Mucosa of stomach (tissue), 1 donor: ENCODE data around the gene POLK.
"Not testable (repeated sequence)": the region's sequence is repeated elsewhere in the genome, so short reads cannot be mapped to it uniquely, and the experiment has no call there.

Source experiments
- H3K27me3 ChIP-seq: one replicate; pipeline ENCODE4 v1.7.0; 2013; ENCODE audit warnings: mild to moderate bottlenecking, low read length; ENCODE audit not compliant: control insufficient read depth, insufficient read depth
- H3K36me3 ChIP-seq: one replicate; pipeline ENCODE4 v1.7.0; 2013; ENCODE audit warnings: low read length; ENCODE audit not compliant: control insufficient read depth, insufficient read depth
- H3K4me1 ChIP-seq: one replicate; pipeline ENCODE4 v1.7.0; 2013; ENCODE audit warnings: mild to moderate bottlenecking, low read length; ENCODE audit not compliant: control insufficient read depth, insufficient read depth
- H3K4me3 ChIP-seq: one replicate; pipeline ENCODE4 v1.7.0; 2013; ENCODE audit warnings: low read length
- H3K9ac ChIP-seq: one replicate; pipeline ENCODE4 v1.7.0; 2013; ENCODE audit warnings: mild to moderate bottlenecking, low read length, moderate library complexity
- H3K9me3 ChIP-seq: one replicate; pipeline ENCODE4 v1.7.0; 2013; ENCODE audit warnings: mild to moderate bottlenecking, low read length, moderate library complexity; ENCODE audit not compliant: control insufficient read depth
- donor health status: Pancreatic carcinoma.

The POLK gene

DNA sequence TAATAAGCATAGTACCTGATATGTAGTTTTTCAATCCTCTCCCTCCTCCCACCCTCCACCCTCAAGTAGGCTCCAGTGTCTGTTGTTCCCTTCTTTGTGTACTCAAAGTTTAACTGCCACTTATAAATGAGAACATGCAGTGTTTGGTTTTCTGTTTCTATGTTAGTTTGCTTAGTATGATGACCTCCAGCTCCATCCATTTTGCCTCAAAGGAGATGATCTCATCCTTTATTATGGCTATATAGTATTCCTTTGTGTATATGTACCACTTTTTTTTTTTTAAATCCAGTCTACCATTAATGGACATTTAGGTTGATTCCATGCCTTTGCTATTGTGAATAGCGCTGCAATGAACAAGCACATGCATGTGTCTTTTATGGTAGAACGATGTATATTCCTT is 20.5 kb downstream of the POLK start:
- Histone ChIP-seq H3K9me3 (no peaks in the 10 kb centered on the region), H3K9ac (no peak overlapping the region), H3K27me3 (no peaks in the 10 kb centered on the region), H3K4me1 (no peaks in the 10 kb centered on the region), H3K4me3 (no peak overlapping the region), H3K36me3 (no peaks in the 10 kb centered on the region)

DNA sequence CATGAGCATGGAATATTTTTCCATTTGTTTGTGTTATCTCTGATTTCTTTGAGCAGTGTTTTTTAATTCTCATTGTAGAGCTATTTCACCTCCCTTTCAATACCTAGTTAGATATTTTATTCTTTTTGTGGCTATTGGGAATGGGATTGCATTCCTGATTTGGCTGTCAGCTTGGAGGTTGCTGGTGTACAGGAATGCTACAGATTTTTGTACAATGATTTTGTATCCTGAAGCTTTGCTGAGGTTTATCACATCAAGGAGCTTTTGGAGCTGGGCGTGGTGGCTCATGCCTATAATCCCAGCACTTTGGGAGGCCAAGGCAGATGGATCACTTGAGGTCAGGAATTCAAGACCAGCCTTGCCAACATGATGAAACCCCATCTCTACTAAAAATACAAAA is 22.0 kb downstream of the POLK start:
- H3K9me3 ChIP-seq, H3K4me1 ChIP-seq, H3K36me3 ChIP-seq, H3K4me3 ChIP-seq, H3K27me3 ChIP-seq, H3K9ac ChIP-seq: not testable (repeated sequence)

DNA sequence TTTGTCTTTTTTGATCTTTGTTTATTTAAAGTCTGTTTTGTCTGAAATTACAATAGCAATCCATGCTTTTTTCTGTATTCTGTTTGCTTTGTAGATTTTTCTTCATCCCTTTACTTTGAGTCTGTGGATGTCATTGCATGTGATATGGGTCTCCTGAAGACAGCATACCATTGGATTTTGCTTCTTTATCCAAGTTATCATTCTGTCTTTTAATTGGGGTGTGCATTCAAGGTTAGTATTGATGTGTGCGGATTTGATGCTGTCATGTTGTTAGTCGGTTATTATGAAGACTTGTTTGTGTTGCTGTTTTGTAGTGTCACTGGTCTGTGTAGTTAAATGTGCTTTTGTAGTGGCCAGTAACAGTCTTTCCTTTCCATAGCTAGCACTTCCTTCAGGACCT is 23.0 kb downstream of the POLK start:
- Histone ChIP-seq H3K4me3 (no peak overlapping the region), H3K36me3 (no peaks in the 10 kb centered on the region), H3K9ac (no peak overlapping the region), H3K9me3 (no peaks in the 10 kb centered on the region), H3K27me3 (no peaks in the 10 kb centered on the region), H3K4me1 (no peaks in the 10 kb centered on the region)

DNA sequence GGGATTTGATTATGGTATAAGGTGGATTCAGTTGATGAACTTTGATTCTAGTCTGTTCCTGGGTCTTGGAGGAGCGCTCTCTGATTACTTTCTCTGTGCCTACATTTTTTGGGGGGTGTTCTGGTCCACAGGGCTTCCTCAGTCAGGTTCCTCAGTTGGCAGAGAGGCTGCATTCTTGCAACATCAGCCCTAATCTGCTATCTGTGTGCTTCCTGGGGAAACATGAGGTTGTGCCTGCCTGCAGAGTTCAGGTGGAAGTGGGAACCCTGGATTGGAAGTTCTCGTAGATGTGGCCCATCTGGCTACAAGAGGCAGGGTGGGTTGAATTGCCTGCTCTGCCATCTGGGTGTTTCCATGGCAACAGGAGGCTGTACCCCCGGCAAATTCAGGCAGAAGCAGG is 24.5 kb downstream of the POLK start:
- Histone ChIP-seq H3K4me1 (no peaks in the 10 kb centered on the region), H3K9me3 (no peaks in the 10 kb centered on the region), H3K27me3 (no peaks in the 10 kb centered on the region), H3K4me3 (no peak overlapping the region), H3K9ac (no peak overlapping the region), H3K36me3 (no peaks in the 10 kb centered on the region)

DNA sequence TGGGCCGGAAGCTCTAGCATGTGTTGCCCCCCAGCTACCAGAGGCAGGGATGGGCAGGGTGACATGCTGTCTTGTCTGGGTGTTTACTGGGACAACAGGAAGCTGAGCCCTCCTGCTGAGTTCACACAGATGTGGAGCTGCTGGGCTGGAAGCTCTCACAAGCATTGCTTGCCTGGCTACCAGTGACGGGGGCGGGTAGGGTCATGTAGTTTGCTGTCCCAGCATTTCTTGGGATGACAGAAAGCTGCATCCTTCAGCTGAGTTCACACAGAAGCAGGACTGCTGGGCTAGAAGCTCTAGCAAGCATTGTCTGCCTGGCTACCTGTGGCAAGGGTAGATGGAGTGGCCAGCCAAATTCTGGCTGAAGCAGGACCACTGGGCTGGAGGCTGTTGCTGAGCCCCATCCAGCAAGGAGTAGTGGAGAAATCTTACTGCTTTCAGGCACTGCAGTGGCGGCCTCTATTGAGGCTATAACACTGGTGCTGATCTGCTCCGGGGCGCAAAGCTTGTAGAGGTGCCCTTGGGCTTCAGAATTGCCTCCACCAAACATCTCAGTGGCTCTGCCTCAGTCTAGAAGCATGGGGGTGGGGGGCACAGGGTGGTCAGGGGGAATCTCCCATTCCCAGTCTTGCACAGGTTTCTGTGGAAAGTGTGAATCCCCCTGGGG is 25.1 kb downstream of the POLK start:
- Histone ChIP-seq H3K9me3 (no peaks in the 10 kb centered on the region), H3K36me3 (no peaks in the 10 kb centered on the region), H3K9ac (no peak overlapping the region), H3K4me3 (no peak overlapping the region), H3K27me3 (no peaks in the 10 kb centered on the region), H3K4me1 (no peaks in the 10 kb centered on the region)

DNA sequence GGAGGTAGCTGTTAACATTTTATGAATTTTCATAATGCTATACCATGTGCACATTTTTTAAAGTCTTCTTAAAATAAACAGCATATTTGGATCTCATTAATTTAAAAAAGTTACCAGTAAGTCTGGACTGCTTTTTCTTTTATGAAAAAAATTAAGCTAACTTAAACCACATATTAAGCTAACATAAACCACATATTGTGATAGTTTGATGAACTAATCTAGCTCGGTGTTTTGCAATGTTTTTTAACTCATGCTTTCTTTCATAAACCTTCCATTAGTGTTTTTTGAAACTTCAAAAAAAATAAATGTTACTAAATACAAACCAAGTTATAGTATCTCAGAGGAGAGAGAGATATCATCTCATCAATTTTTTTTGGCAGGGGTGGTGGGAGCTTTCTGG is 26.5 kb downstream of the POLK start:
- Histone ChIP-seq H3K4me3 (no peak overlapping the region), H3K4me1 (no peaks in the 10 kb centered on the region), H3K9ac (no peak overlapping the region), H3K36me3 (no peaks in the 10 kb centered on the region), H3K27me3 (no peaks in the 10 kb centered on the region), H3K9me3 (no peaks in the 10 kb centered on the region)

DNA sequence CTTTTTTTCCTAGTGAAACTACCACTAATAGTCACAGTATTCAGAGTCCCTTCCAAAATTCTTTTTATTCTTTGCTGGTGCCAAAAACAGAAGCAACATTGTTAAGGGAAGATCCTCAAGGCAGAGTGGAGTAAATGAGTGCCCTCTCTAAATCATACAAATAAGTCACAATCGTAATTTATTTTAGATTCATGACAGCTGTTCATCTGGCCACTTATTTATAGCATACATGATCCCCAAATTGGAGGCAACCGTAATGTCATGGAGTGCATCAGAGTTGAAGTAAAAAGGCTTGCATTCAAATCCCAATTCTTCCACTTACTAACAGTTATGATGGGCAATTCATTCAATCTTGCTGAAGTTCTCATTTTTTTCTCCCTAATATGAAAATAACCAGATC is 33.4 kb downstream of the POLK start:
- no peaks in the 10 kb centered on the region for H3K27me3 ChIP-seq
- no peaks in the 10 kb centered on the region for H3K9me3 ChIP-seq
- H3K9ac ChIP-seq = no peak overlapping the region
- no peaks in the 10 kb centered on the region for H3K36me3 ChIP-seq
- H3K4me3 ChIP-seq = no peak overlapping the region
- no peaks in the 10 kb centered on the region for H3K4me1 ChIP-seq

DNA sequence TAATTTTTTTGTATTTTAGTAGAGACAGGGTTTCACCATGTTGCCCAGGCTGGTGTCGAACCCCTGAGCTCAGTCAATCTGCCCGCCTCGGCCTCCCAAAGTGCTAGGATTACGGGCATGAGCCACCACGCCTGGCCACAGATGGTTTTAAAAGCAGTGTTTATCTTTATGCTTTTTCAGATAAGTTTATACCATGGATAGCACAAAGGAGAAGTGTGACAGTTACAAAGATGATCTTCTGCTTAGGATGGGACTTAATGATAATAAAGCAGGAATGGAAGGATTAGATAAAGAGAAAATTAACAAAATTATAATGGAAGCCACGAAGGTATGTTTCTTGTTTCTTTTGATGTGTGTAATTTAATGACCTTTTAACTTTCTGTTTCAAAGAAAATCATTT is 35.1 kb downstream of the POLK start:
- Histone ChIP-seq H3K9me3 (no peaks in the 10 kb centered on the region), H3K27me3 (no peaks in the 10 kb centered on the region), H3K4me1 (no peaks in the 10 kb centered on the region), H3K36me3 (no peaks in the 10 kb centered on the region), H3K4me3 (no peak overlapping the region), H3K9ac (no peak overlapping the region)

DNA sequence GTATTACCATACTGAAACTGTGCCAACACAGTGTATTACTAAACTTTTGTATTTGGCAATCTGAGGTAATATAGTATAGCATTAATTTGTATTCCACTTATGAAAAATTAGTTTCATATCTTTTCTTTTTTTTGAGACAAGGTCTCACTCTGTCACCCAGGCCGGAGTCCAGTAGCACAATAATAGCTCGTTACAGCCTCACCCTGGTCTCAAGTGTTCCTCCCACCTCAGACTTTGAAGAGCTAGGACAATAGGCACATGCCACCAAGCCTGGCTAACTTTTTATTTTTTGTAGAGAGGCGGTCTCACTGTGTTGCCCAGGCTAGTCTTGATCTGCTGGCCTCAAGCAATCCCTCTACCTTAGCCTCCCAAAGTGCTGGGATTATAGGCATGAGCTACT is 36.1 kb downstream of the POLK start:
- H3K4me3 ChIP-seq = no peak overlapping the region
- no peaks in the 10 kb centered on the region for H3K4me1 ChIP-seq
- no peak overlapping the region for H3K9ac ChIP-seq
- H3K9me3 ChIP-seq = no peaks in the 10 kb centered on the region
- no peaks in the 10 kb centered on the region for H3K36me3 ChIP-seq
- no peaks in the 10 kb centered on the region for H3K27me3 ChIP-seq

DNA sequence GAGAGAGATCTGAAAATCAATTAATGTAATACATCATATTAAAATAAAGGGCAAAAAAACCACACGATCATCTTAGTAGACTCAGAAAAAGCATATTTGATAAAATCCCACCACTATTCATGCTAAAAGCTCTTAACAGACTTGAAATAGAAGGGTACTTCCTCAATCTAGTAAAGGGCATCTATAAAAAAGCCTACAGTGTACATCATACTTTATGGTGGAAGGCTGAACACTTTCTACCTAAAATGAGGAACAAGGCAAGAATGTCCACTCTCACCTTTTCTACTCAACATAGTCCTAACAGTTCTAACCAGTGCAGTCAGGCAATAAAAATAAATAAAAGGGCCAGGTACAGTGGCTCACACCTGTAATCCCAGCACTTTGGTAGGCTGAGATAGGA is 38.9 kb downstream of the POLK start:
- no peaks in the 10 kb centered on the region for H3K4me1 ChIP-seq
- no peaks in the 10 kb centered on the region for H3K36me3 ChIP-seq
- H3K27me3 ChIP-seq = no peaks in the 10 kb centered on the region
- no peak overlapping the region for H3K9ac ChIP-seq
- no peaks in the 10 kb centered on the region for H3K9me3 ChIP-seq
- H3K4me3 ChIP-seq = no peak overlapping the region

DNA sequence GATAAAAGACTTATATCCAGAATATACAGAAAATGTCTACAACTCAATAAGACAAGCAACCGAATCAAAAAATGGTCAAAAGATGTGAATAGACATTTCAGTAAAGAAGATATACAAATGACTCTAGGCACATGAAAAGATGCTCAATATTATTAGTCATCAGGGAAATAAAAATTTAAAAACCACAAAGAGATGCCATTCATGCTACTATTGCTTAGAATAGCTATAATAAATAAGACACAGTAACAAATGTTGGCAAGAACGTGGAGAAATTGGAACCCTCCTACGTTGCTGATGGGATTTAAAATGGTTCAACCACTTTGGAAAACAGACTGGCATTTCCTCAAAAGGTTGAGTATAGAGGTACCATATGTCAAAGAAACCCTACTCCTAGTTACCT is 39.8 kb downstream of the POLK start:
- Histone ChIP-seq H3K4me3 (no peak overlapping the region), H3K27me3 (no peaks in the 10 kb centered on the region), H3K36me3 (no peaks in the 10 kb centered on the region), H3K4me1 (no peaks in the 10 kb centered on the region), H3K9me3 (no peaks in the 10 kb centered on the region), H3K9ac (no peak overlapping the region)

DNA sequence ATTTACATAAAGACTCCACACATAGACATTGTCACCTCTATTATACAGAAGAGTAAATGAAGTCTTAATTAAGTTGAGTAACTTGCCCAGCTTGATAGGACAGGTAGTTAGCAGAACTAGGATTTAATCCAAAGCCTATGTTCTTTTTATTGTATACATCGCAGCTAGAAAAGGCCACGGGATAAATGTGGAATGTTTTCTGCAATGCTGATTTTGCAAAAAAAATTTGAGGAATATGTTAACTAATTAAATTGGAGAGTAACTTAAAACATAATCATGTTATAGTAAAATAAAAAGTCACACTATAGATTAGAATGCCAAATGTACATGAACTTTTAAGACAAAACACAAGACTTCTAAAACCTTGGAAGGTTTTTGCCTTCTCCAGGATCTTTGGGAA is 41.1 kb downstream of the POLK start:
- no peak overlapping the region for H3K4me3 ChIP-seq
- no peaks in the 10 kb centered on the region for H3K36me3 ChIP-seq
- H3K9ac ChIP-seq = no peak overlapping the region
- H3K27me3 ChIP-seq = no peaks in the 10 kb centered on the region
- H3K9me3 ChIP-seq = no peaks in the 10 kb centered on the region
- no peaks in the 10 kb centered on the region for H3K4me1 ChIP-seq

DNA sequence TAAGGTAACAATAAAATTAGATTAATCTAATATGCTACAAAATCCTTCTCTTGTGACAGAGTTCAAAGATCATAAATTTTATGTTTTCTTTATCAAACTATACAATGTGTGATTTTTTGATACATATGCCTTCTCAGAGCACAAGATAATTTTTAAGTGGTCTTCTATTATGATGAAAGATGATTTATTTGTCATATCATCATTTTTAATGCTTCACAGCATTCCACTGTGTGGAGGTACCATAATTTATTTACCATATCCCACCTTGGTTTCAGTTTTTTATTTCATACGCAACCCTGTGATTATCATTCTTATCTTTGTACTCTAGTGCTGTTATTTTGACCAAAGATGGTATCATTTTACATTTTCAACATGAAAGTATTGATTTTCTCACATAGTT is 41.7 kb downstream of the POLK start:
- no peaks in the 10 kb centered on the region for H3K36me3 ChIP-seq
- no peaks in the 10 kb centered on the region for H3K4me1 ChIP-seq
- H3K4me3 ChIP-seq = no peak overlapping the region
- H3K27me3 ChIP-seq = no peaks in the 10 kb centered on the region
- H3K9me3 ChIP-seq = no peaks in the 10 kb centered on the region
- H3K9ac ChIP-seq = no peak overlapping the region
